Right lobe of liver (tissue), 6 donors: ENCODE results near the gene MFAP5. TPM values are rescaled to one million over a fixed set of nuclear protein-coding genes. Genes with fewer than 3 reads are reported as not detected.
"Not testable (repeated sequence)": the region's sequence is repeated elsewhere in the genome, so short reads cannot be mapped to it uniquely, and the experiment has no call there.

Source experiments
- ATAC-seq, 4 donors: fragments of 200-7000 bp; cut with Tn5 transposase; one replicate each; pipeline ENCODE4 v1.9.1; 2020; ENCODE audit warnings: mild to moderate bottlenecking in 4 of 4, moderate library complexity in 4 of 4
- DNase-seq, 3 donors: peaks; one replicate each; pipeline ENCODE4 v3.0.0-alpha.2; 2020
- H3K27ac ChIP-seq, 3 donors: fragments of 200-600 bp; one replicate each; pipeline ENCODE4 v1.8.0; 2022
- H3K27me3 ChIP-seq, 2 donors: fragments of 200-600 bp; one replicate each; pipeline ENCODE4 v1.8.0; 2022
- H3K36me3 ChIP-seq, 4 donors: fragments of 200-600 bp; sonication (generic) in 1 of 4; one replicate each; pipeline versions ENCODE4 v1.5.1 to v1.8.0; 2017 to 2022; ENCODE audit warnings: control low read depth in 1 of 4
- H3K4me1 ChIP-seq, 4 donors: fragments of 200-600 bp; sonication (generic) in 1 of 4; one replicate each; pipeline versions ENCODE4 v1.5.1 to v1.8.0; 2017 to 2022; ENCODE audit warnings: control low read depth in 1 of 4
- H3K4me3 ChIP-seq, 3 donors: fragments of 200-600 bp; one replicate each; pipeline ENCODE4 v1.8.0; 2022
- H3K9me3 ChIP-seq, 4 donors: fragments of 200-600 bp; sonication (generic) in 1 of 4; one replicate each; pipeline versions ENCODE4 v1.5.1 to v1.8.0; 2017 to 2022; ENCODE audit warnings: control low read depth in 1 of 4
- CTCF ChIP-seq, 4 donors: fragments of 200-600 bp in 3 of 4; fragments of 450-650 bp in 1 of 4; IDR thresholded peaks; one replicate each; pipeline versions ENCODE4 v1.5.1 to v1.8.0; 2016 to 2022; ENCODE audit warnings: antibody characterized with exemption in 4 of 4, mild to moderate bottlenecking in 2 of 4
- POLR2A ChIP-seq: fragments of 450-650 bp; IDR thresholded peaks from one replicate; pipeline ENCODE4 v1.6.1; 2017; ENCODE audit warnings: antibody characterized with exemption, mild to moderate bottlenecking
- WGBS: methylation state at CpG from one replicate; pipeline ENCODE4 v1.1.6; 2018; ENCODE audit warnings: low coverage, low lambda C conversion rate; ENCODE audit not compliant: insufficient coverage; ENCODE audit errors: missing lambda C conversion rate; 5-methylcytosine and 5-hydroxymethylcytosine counted together
- intact Hi-C, 2 donors: fragments of 100-400 bp; cut with DNase I; formaldehyde crosslinking; loops; one replicate each; pipeline versions ENCODE4 v1.11.2 to v1.14.1; 2022
- total RNA-seq, 6 experiments: library from RNA; depleted of rRNA in 2 of 6; stranded (reverse); fragments of >200 nt in 2 of 6; fragmentation: NEBNext Ultra II Directional in 3 of 6; extraction: Animal tissue kit (Norgen Biotek cat#: 25700) in 3 of 6; gene quantifications; one replicate each; pipeline versions ENCODE4 v1.1.0 to v1.2.4, GENCODE V29; 2016 to 2023
- donor health status: DM: no; HTN: yes; CAD: no.
- donor health status: DM: no; HTN: no; CAD: no.
- donor health status: DM: no; HTN: no; CAD: no.
- donor health status: DM: no; HTN: yes; CAD: no.
- donor health status: DM: no; HTN: yes; CAD: no.

The MFAP5 gene
- total RNA-seq, 6 experiments from 2014 or later: 0.12 to 0.39 TPM; not detected in 4

DNA sequence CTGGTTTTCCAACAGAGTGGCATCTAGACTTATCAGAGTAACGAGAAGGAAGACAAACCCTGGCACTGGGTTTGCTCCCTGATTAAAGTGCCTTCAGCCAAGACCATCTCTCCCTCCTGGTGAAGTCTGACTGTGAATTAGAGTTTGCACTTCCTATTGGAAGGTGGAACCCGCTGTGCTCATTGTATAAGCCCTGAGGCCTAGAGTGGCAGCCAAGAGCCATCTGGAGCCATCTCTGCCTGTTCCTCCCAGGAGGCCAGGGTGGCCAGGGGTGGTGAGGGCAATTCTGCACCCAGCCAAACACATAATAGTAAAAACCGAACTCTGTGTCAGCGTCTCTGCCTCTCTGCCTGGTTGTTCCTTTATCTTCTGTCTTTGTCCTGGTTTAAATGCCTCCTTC lies 25.0 kb downstream of the MFAP5 start:
- Histone ChIP-seq H3K36me3 (no peaks in the 10 kb centered on the region), H3K27me3 (no peaks in the 10 kb centered on the region), H3K9me3 (no peaks in the 10 kb centered on the region), H3K4me3 (no peak overlapping the region), H3K4me1 (no peaks in the 10 kb centered on the region), H3K27ac (no peak overlapping the region)
- ATAC-seq: no peak
- 84% methylated on average over 2 of the region's 4 CpGs for WGBS
- intact Hi-C loops: no loop called here
- TF ChIP-seq CTCF (IDR thresholded peaks at IDR 0.05) (no peak), POLR2A (no peak)
- DNase-seq: no peak

DNA sequence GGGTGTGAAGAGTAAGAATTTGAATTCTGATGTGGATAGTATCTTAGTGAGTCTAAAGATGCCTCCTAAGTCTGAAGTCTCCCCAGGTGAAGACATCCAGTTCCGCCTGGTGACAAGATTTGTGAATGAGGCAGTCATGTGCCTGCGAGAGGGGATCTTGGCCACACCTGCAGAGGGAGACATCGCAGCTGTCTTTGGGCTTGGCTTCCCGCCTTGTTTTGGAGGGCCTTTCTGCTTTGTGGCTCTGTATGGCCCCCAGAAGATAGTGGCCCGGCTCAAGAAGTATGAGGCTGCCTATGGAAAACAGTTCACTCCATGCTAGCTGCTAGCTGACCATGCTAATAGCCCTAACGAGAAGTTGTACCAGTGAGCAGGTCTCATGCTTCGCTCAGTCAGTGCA lies 25.4 kb downstream of the MFAP5 start:
- no peaks in the 10 kb centered on the region for H3K36me3 ChIP-seq
- intact Hi-C loops: no loop called here
- H3K9me3 ChIP-seq: no peaks in the 10 kb centered on the region
- H3K27ac ChIP-seq: no peak overlapping the region
- ATAC-seq (no peak), DNase-seq (no peak)
- H3K4me3 ChIP-seq: no peak overlapping the region
- no peaks in the 10 kb centered on the region for H3K27me3 ChIP-seq
- TF ChIP-seq POLR2A (no peak), CTCF (IDR thresholded peaks at IDR 0.05) (no peak)
- no peaks in the 10 kb centered on the region for H3K4me1 ChIP-seq
- whole genome bisulfite sequencing: 95% methylated on average over 3 of the region's 7 CpGs

DNA sequence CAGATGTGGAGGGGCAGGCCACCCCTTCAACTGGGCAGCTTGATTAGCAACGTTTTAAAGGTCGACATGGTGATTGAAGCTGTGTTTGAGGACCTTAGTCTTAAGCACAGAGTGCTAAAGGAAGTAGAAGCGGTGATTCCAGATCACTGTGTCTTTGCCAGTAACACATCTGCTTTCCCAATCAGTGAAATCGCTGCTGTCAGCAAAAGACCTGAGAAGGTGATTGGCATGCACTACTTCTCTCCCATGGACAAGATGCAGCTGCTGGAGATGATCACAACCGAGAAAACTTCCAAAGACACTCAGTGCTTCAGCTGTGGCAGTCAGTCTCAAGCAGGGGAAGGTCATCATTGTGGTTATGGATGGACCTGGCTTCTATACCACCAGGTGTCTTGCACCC lies 26.0 kb downstream of the MFAP5 start:
- 36% methylated on average over 3 of the region's 5 CpGs for WGBS
- intact Hi-C loops: no loop called here
- Histone ChIP-seq H3K4me3 (no peak overlapping the region), H3K4me1 (no peaks in the 10 kb centered on the region), H3K9me3 (no peaks in the 10 kb centered on the region), H3K27ac (no peak overlapping the region), H3K36me3 (no peaks in the 10 kb centered on the region), H3K27me3 (no peaks in the 10 kb centered on the region)
- no peak for TF ChIP-seq CTCF (IDR thresholded peaks at IDR 0.05)
- TF ChIP-seq POLR2A: no peak
- no peak for ATAC-seq
- no peak for DNase-seq

DNA sequence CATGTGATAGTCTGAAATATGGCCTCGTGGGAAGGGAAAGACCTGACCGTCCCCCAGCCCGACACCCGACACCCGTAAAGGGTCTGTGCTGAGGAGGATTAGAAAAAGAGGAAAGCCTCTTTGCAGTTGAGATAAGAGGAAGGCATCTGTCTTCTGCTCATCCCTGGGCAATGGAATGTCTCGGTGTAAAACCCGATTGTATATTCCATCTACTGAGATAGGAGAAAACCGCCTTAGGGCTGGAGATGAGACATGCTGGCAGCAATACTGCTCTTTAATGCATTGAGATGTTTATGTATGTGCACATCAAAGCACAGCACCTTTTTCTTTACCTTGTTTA lies 26.6 kb downstream of the MFAP5 start:
- H3K9me3 ChIP-seq, H3K4me3 ChIP-seq, DNase-seq, H3K27ac ChIP-seq, intact Hi-C loops, H3K27me3 ChIP-seq, H3K36me3 ChIP-seq, ATAC-seq, H3K4me1 ChIP-seq: not testable (repeated sequence)
- 62% methylated on average over 3 of the region's 8 CpGs for WGBS

DNA sequence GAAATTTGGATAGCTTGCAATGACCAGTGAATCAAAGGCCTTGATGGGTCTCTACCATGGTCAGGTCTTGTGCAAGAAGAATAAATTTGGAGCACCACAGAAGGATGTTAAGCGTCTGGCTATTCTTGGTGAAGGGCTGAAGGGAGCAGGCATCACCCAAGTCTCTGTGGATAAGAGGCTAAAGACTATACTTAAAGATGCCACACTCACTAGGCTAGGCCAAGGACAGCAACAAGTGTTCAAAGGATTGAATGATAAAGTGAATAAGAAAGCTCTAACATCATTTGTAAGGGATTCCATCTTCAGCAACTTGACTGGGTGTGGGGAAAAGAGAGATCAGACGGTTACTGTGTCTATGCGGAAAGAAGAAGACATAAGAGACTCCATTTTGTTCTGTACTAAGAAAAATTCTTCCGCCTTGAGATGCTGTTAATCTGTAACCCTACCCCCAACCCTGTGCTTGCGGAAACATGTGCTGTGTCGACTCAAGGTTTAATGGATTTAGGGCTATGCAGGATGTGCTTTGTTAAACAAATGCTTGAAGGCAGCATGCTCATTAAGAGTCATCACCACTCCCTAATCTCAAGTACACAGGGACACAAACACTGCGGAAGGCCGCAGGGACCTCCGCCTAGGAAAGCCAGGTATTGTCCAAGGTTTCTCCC lies 27.2 kb downstream of the MFAP5 start:
- H3K9me3 ChIP-seq, DNase-seq, H3K36me3 ChIP-seq, H3K4me1 ChIP-seq, H3K27me3 ChIP-seq, H3K4me3 ChIP-seq, intact Hi-C loops, ATAC-seq, H3K27ac ChIP-seq: not testable (repeated sequence)
- 60% methylated on average over 7 of the region's 9 CpGs for WGBS

DNA sequence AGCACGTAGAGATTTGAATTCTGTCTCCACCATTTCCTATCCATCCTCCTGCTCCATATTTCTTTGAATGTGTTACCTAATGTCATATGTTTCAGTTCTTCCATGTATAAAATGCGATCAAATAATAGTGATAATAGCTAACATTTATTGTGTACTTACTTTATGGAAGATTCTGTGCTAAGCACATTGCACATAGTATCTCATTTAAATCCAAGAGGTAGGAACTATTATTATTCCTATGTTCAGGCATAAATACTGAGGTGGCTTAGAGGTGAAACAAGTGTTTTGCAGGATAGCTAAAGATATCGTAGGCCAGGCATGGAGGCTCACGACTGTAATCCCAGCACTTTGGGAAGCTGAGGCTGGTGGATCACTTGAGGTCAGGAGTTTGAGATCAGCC lies 32.5 kb downstream of the MFAP5 start:
- Histone ChIP-seq H3K27me3 (no peaks in the 10 kb centered on the region), H3K9me3 (no peaks in the 10 kb centered on the region), H3K36me3 (no peaks in the 10 kb centered on the region), H3K4me3 (no peak overlapping the region), H3K27ac (no peak overlapping the region), H3K4me1 (no peaks in the 10 kb centered on the region)
- TF ChIP-seq CTCF (IDR thresholded peaks at IDR 0.05) (no peak), POLR2A (no peak)
- no peak for DNase-seq
- ATAC-seq: no peak
- WGBS: 74% methylated on average over 4 of the region's 4 CpGs
- intact Hi-C loops: no loop called here
